HCT116 (cell line): ENCODE results near the gene MYOF.

ENCODE experiments used
- CEBPB ChIP-seq: IDR thresholded peaks from 2 replicates; pipeline ENCODE4 v1.6.1; 2012; ENCODE audit warnings: low read depth
- EZH2 ChIP-seq: fragments of 200-600 bp; sonication (generic); IDR thresholded peaks from 2 replicates; pipeline ENCODE4 v1.6.1; 2017; ENCODE audit warnings: antibody characterized with exemption, mixed run types
- POLR2A ChIP-seq: IDR thresholded peaks from 2 replicates; pipeline ENCODE4 v1.7.0; 2011; ENCODE audit warnings: borderline replicate concordance; ENCODE audit not compliant: insufficient read depth, insufficient read length; ENCODE audit errors: extremely low read depth
- POLR2AphosphoS5 ChIP-seq: IDR thresholded peaks from 2 replicates; pipeline ENCODE4 v1.6.1; 2011; ENCODE audit warnings: mild to moderate bottlenecking, low read depth, low read length, moderate library complexity
- SRF ChIP-seq: IDR thresholded peaks from 2 replicates; pipeline ENCODE4 v1.6.1; 2012; ENCODE audit warnings: low read depth
- TF ChIP-seq, protein P1 (sequence below), 3 experiments: fragments of 200-600 bp in 1 of 3; sonication (generic) in 1 of 3; IDR thresholded peaks in 2 of 3; conservative IDR thresholded peaks in 1 of 3; 2 replicates each; pipeline ENCODE4 v1.5.1; 2012 to 2017; ENCODE audit warnings: low read depth in 2 of 3, low read length in 2 of 3, antibody characterized with exemption in 1 of 3, borderline replicate concordance in 1 of 3, control low read depth in 1 of 3, mild to moderate bottlenecking in 1 of 3, mixed read lengths in 1 of 3, mixed run types in 1 of 3, moderate library complexity in 1 of 3; ENCODE audit not compliant: insufficient read depth in 1 of 3
- TF ChIP-seq, protein P2 (sequence below): IDR thresholded peaks from 2 replicates; pipeline ENCODE4 v1.6.1; 2012; ENCODE audit warnings: low read depth

DNA sequence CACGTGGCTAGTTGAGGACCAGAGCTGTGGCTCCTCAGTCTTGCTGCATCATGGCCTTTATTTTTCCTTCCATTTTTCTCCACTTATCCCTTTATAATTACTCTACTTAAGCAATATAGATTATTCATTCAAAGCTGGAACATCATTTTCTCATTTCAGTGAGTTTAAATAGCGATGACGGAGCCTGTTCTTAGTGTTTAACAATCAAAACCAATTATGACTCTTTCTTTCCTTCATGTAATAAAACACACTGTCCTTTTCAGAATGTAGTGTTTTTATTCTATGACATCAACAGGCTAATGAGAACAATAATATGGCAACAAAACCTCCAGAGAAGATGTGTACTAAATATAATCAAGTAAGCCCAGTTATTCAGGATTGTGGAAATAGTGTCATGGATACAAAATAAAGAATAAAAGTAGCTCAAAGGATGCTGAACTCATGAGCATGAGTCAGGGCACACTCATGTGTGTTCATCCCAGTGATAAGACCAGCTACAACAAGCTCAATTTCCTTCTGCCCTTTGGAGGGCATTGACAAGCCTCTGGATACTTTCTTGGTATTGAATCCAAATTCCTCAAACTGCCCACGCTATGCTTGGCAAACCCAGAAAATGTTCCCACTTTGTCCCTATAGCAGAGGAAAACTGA is 220.0 kb downstream of the MYOF start:
- TF ChIP-seq, protein P1, sequence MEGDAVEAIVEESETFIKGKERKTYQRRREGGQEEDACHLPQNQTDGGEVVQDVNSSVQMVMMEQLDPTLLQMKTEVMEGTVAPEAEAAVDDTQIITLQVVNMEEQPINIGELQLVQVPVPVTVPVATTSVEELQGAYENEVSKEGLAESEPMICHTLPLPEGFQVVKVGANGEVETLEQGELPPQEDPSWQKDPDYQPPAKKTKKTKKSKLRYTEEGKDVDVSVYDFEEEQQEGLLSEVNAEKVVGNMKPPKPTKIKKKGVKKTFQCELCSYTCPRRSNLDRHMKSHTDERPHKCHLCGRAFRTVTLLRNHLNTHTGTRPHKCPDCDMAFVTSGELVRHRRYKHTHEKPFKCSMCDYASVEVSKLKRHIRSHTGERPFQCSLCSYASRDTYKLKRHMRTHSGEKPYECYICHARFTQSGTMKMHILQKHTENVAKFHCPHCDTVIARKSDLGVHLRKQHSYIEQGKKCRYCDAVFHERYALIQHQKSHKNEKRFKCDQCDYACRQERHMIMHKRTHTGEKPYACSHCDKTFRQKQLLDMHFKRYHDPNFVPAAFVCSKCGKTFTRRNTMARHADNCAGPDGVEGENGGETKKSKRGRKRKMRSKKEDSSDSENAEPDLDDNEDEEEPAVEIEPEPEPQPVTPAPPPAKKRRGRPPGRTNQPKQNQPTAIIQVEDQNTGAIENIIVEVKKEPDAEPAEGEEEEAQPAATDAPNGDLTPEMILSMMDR (IDR thresholded peaks at IDR 0.05 in 2 of 3, conservative IDR thresholded peaks at IDR 0.05 in 1 of 3; ENCODE audit: borderline replicate concordance in 1 of 3, insufficient read depth in 1 of 3, low read depth in 2 of 3, low read length in 2 of 3), result no peak
- TF ChIP-seq POLR2AphosphoS5 (no peak), POLR2A (no peak), CEBPB (no peak), SRF (no peak), EZH2 (no peak)
- TF ChIP-seq, protein P2, sequence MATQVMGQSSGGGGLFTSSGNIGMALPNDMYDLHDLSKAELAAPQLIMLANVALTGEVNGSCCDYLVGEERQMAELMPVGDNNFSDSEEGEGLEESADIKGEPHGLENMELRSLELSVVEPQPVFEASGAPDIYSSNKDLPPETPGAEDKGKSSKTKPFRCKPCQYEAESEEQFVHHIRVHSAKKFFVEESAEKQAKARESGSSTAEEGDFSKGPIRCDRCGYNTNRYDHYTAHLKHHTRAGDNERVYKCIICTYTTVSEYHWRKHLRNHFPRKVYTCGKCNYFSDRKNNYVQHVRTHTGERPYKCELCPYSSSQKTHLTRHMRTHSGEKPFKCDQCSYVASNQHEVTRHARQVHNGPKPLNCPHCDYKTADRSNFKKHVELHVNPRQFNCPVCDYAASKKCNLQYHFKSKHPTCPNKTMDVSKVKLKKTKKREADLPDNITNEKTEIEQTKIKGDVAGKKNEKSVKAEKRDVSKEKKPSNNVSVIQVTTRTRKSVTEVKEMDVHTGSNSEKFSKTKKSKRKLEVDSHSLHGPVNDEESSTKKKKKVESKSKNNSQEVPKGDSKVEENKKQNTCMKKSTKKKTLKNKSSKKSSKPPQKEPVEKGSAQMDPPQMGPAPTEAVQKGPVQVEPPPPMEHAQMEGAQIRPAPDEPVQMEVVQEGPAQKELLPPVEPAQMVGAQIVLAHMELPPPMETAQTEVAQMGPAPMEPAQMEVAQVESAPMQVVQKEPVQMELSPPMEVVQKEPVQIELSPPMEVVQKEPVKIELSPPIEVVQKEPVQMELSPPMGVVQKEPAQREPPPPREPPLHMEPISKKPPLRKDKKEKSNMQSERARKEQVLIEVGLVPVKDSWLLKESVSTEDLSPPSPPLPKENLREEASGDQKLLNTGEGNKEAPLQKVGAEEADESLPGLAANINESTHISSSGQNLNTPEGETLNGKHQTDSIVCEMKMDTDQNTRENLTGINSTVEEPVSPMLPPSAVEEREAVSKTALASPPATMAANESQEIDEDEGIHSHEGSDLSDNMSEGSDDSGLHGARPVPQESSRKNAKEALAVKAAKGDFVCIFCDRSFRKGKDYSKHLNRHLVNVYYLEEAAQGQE, result no peak
